ENCODE results near the gene IGSF1.

- TF ChIP-seq CTCF (IDR thresholded peaks at IDR 0.05), result no peak
- no peak for TF ChIP-seq POLR2A (IDR thresholded peaks at IDR 0.05; ENCODE audit: low read depth)
Observed at GRCh38 chrX:131330735-131331134, 41.6 kb upstream of the IGSF1 start.

Data from esophagus muscularis mucosa (tissue), 3 donors.